HUES64 (cell line): ENCODE results near the gene ATP5PB.

ENCODE experiments used
- H3K27ac ChIP-seq: 2 replicates; pipeline ENCODE4 v1.7.0; 2013; ENCODE audit warnings: low read depth, low read length, inconsistent platforms
- H3K27me3 ChIP-seq: 2 replicates; pipeline ENCODE4 v1.6.1; 2013; ENCODE audit warnings: mild to moderate bottlenecking, low read length; ENCODE audit not compliant: insufficient read depth
- H3K36me3 ChIP-seq: 2 replicates; pipeline ENCODE4 v1.6.1; 2013; ENCODE audit warnings: mild to moderate bottlenecking, low read length; ENCODE audit not compliant: insufficient read depth
- H3K4me1 ChIP-seq: 2 replicates; pipeline ENCODE4 v1.6.1; 2013; ENCODE audit warnings: mild to moderate bottlenecking, low read length, moderate library complexity; ENCODE audit not compliant: insufficient read depth
- H3K4me3 ChIP-seq: 2 replicates; pipeline ENCODE4 v1.5.1; 2013; ENCODE audit warnings: mild to moderate bottlenecking, low read length, moderate library complexity
- H3K9ac ChIP-seq: 2 replicates; pipeline ENCODE4 v1.6.1; 2013; ENCODE audit warnings: mild to moderate bottlenecking, low read depth, low read length
- H3K9me3 ChIP-seq: 2 replicates; pipeline ENCODE4 v1.6.1; 2013; ENCODE audit warnings: low read depth, low read length; ENCODE audit not compliant: insufficient read depth
- WGBS: fragments of 150-250, 120-280 bp; methylation state at CpG from one replicate; pipeline ENCODE4 v1.1.7; 2013; ENCODE audit warnings: missing lambda C conversion rate; 5-methylcytosine and 5-hydroxymethylcytosine counted together

The ATP5PB gene

DNA sequence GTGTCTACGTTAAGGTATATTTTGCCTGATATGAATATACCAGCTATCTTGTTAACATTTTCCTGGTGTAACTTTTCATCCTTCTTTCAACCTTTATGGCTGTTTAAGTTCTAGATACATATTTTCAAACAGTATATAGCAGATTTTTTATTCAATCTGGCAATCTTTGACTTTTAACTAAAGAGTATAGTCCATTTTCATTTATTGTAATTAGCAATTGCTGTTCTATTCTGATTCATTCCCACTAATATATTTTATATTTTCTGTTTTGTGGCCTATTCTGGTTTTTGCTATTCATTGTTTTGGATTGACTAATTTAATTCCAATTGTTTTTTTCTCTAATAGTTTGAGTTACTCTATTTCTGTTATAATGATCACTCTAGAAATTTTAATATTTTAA lies 17.2 kb downstream of the ATP5PB start:
- H3K4me1 ChIP-seq, result no peaks in the 10 kb centered on the region
- peaks cover 25% of the 10 kb centered on the region for H3K36me3 ChIP-seq
- no peaks in the 10 kb centered on the region for H3K27me3 ChIP-seq
- no peak overlapping the region for H3K27ac ChIP-seq
- H3K9me3 ChIP-seq, result no peaks in the 10 kb centered on the region
- no CpG with 5 or more reads among the region's 1 CpG for WGBS
- H3K4me3 ChIP-seq, result no peak overlapping the region
- H3K9ac ChIP-seq, result no peak overlapping the region

GRCh38 chr1:111467865-111468716 lies 18.8 kb downstream of the ATP5PB start:
- WGBS, result 88% methylated on average over 2 of the region's 2 CpGs
- H3K27ac ChIP-seq, result no peak overlapping the region
- no peak overlapping the region for H3K4me3 ChIP-seq
- peaks cover 13% of the 10 kb centered on the region; the same call in 1 of the 2 replicates for H3K36me3 ChIP-seq
- H3K4me1 ChIP-seq, result no peaks in the 10 kb centered on the region
- H3K9ac ChIP-seq, result no peak overlapping the region
- no peaks in the 10 kb centered on the region for H3K27me3 ChIP-seq
- no peaks in the 10 kb centered on the region for H3K9me3 ChIP-seq

- Histone ChIP-seq H3K36me3 (peaks cover 13% of the 10 kb centered on the region; the same call in 1 of the 2 replicates), H3K27me3 (no peaks in the 10 kb centered on the region), H3K9ac (no peak overlapping the region), H3K4me3 (no peak overlapping the region), H3K4me1 (no peaks in the 10 kb centered on the region), H3K9me3 (no peaks in the 10 kb centered on the region), H3K27ac (no peak overlapping the region)
Observed at GRCh38 chr1:111468717-111469100, 19.4 kb downstream of the ATP5PB start.

GRCh38 chr1:111469539-111469938 lies 20.3 kb downstream of the ATP5PB start:
- peaks cover 13% of the 10 kb centered on the region; the same call in 1 of the 2 replicates for H3K36me3 ChIP-seq
- no peak overlapping the region for H3K9ac ChIP-seq
- H3K27ac ChIP-seq, result no peak overlapping the region
- H3K4me1 ChIP-seq, result no peaks in the 10 kb centered on the region
- H3K9me3 ChIP-seq, result no peaks in the 10 kb centered on the region
- H3K27me3 ChIP-seq, result no peaks in the 10 kb centered on the region
- no peak overlapping the region for H3K4me3 ChIP-seq

DNA sequence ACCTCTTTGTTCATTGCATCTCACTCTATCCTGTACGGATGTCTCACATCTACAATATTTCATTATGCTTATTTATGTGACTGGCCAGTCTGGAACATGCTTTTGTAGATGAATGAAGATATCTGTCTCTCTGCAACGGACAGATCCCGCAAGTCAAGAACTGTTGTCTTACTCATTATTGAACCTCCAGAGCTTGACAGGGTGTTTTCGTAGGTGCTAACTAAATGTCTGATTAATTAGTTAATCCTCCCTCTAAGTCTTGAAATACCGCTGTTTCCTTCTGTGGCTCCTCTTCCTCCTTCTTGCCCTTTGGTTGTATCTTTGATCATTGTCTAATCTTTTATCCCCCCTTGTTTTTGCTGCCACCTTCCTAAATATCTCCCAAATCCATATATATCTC lies 21.3 kb downstream of the ATP5PB start:
- Histone ChIP-seq H3K27me3 (no peaks in the 10 kb centered on the region), H3K9ac (no peak overlapping the region), H3K36me3 (peaks cover 13% of the 10 kb centered on the region; the same call in 1 of the 2 replicates), H3K4me3 (no peak overlapping the region), H3K27ac (no peak overlapping the region), H3K4me1 (no peaks in the 10 kb centered on the region), H3K9me3 (no peaks in the 10 kb centered on the region)
- WGBS, result 97% methylated on average over 4 of the region's 5 CpGs

- WGBS, result 90% methylated on average over 3 of the region's 3 CpGs
- Histone ChIP-seq H3K36me3 (peaks cover 13% of the 10 kb centered on the region; the same call in 1 of the 2 replicates), H3K27me3 (no peaks in the 10 kb centered on the region), H3K4me1 (no peaks in the 10 kb centered on the region), H3K4me3 (no peak overlapping the region), H3K9me3 (no peaks in the 10 kb centered on the region), H3K9ac (no peak overlapping the region), H3K27ac (no peak overlapping the region)
Observed at GRCh38 chr1:111471012-111471411, 21.7 kb downstream of the ATP5PB start.

GRCh38 chr1:111471538-111471937 lies 22.3 kb downstream of the ATP5PB start:
- H3K27ac ChIP-seq, result no peak overlapping the region
- no peak overlapping the region for H3K9ac ChIP-seq
- no peaks in the 10 kb centered on the region for H3K9me3 ChIP-seq
- peaks cover 13% of the 10 kb centered on the region; the same call in 1 of the 2 replicates for H3K36me3 ChIP-seq
- H3K4me1 ChIP-seq, result no peaks in the 10 kb centered on the region
- H3K4me3 ChIP-seq, result no peak overlapping the region
- 100% methylated on average over 2 of the region's 3 CpGs for WGBS
- no peaks in the 10 kb centered on the region for H3K27me3 ChIP-seq

- H3K4me3 ChIP-seq, result no peak overlapping the region
- peaks cover 7% of the 10 kb centered on the region; the same call in 1 of the 2 replicates for H3K36me3 ChIP-seq
- no peak overlapping the region for H3K27ac ChIP-seq
- H3K4me1 ChIP-seq, result no peaks in the 10 kb centered on the region
- no peak overlapping the region for H3K9ac ChIP-seq
- no peaks in the 10 kb centered on the region for H3K9me3 ChIP-seq
- 95% methylated on average over 5 of the region's 5 CpGs for WGBS
- H3K27me3 ChIP-seq, result no peaks in the 10 kb centered on the region
Observed at GRCh38 chr1:111474106-111474505, 24.8 kb downstream of the ATP5PB start.

DNA sequence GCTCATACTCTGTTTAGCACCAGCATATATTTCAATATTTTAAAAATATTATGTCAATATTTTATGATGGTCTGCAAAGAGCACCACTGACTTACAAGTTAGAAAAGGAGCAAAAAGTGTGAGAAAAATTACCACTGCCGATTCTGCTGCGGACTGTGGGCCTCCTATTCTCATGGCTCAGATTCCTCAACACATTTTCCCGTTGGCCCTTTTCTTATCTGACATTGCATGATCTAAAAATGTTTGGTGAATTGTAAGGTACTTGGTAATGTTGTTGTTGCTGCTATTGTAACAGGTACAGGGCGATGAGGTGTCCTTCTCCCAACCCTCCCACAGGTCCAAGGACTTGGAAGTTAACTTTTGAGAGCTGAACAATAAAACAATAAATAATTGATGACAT lies 25.3 kb downstream of the ATP5PB start:
- WGBS, result 92% methylated on average over 3 of the region's 4 CpGs
- no peaks in the 10 kb centered on the region for H3K4me1 ChIP-seq
- no peak overlapping the region for H3K27ac ChIP-seq
- no peak overlapping the region for H3K4me3 ChIP-seq
- H3K9ac ChIP-seq, result no peak overlapping the region
- no peaks in the 10 kb centered on the region for H3K9me3 ChIP-seq
- H3K36me3 ChIP-seq, result peaks cover 5% of the 10 kb centered on the region; the same call in 1 of the 2 replicates
- no peaks in the 10 kb centered on the region for H3K27me3 ChIP-seq

DNA sequence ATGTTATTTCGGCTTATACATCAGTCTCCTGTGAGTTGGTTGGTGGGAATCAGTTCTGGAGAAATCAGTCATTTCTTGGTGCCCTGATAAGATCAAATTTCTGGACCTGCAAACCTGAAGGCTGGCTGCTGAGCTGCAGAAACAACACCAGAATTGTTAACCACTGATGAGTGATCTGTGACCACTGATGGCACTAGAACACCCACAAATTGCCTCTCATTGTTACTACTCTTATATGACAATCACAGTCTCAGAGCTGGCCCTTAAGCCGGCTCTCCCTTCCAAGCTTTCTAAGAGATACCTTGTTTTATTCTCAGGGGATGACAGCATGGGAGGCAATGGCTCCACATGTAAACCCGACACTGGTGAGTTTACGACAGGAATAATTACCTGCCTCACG lies 26.4 kb downstream of the ATP5PB start:
- no peaks in the 10 kb centered on the region for H3K9me3 ChIP-seq
- no peaks in the 10 kb centered on the region for H3K36me3 ChIP-seq
- H3K27me3 ChIP-seq, result no peaks in the 10 kb centered on the region
- no peak overlapping the region for H3K9ac ChIP-seq
- no peak overlapping the region for H3K27ac ChIP-seq
- H3K4me3 ChIP-seq, result no peak overlapping the region
- 85% methylated on average over 5 of the region's 5 CpGs for WGBS
- no peaks in the 10 kb centered on the region for H3K4me1 ChIP-seq

GRCh38 chr1:111476214-111476613 lies 26.9 kb downstream of the ATP5PB start:
- Histone ChIP-seq H3K4me3 (no peak overlapping the region), H3K27me3 (no peaks in the 10 kb centered on the region), H3K9ac (no peak overlapping the region), H3K9me3 (no peaks in the 10 kb centered on the region), H3K36me3 (no peaks in the 10 kb centered on the region), H3K27ac (no peak overlapping the region), H3K4me1 (no peaks in the 10 kb centered on the region)
